Measurements from ENCODE around the gene NT5M.

The NT5M gene

DNA sequence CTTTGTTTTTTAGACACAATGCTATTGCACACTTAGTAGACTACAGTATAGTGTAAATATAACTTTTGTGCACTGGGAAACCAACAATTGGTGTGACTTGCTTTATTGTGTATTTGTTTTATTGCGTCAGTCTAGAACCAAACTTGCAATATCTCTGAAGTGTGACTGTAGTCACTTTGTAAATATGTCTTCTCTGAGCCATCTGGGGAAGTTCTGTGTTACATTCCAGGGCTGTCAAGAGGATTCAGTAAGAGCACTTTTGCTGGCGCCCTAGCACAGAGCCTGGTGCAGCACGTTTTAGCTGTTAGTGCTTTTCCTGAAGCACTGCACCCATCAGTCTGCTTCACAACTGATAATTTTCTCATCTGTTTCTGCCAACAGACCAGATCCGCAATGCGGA is 73.2 kb downstream of the NT5M start:
- Histone ChIP-seq H3K79me2 (ENCODE audit: control insufficient read depth, insufficient read depth, low read length, poor library complexity) (no peaks in the 10 kb centered on the region), H3K9ac (ENCODE audit: low read length) (no peak overlapping the region), H3K18ac (ENCODE audit: low read length) (no peak overlapping the region), H2AFZ (ENCODE audit: insufficient read depth, low read length, poor library complexity) (no peak overlapping the region), H3K4me2 (ENCODE audit: low read length) (no peak overlapping the region), H3K14ac (ENCODE audit: low read length) (no peak overlapping the region), H4K8ac (ENCODE audit: low read depth, low read length) (no peak overlapping the region), H2BK12ac (ENCODE audit: low read length) (no peak overlapping the region), H3K36me3 (ENCODE audit: control insufficient read depth in 1 of 2, insufficient read depth in 2 of 2, low read length in 2 of 2) (no peaks in the 10 kb centered on the region), H3K27ac (ENCODE audit: low read depth, low read length) (no peak overlapping the region), H3K79me1 (ENCODE audit: low read length) (no peaks in the 10 kb centered on the region), H3K9me3 (ENCODE audit: insufficient read depth, low read depth, low read length) (peaks cover 2% of the 10 kb centered on the region), H2BK5ac (ENCODE audit: low read depth, low read length, poor library complexity) (no peak overlapping the region), H2BK120ac (ENCODE audit: insufficient read depth, low read length, poor library complexity) (no peak overlapping the region), H3K27me3 (ENCODE audit: insufficient read depth, low read length) (no peaks in the 10 kb centered on the region), H3K4me3 (ENCODE audit: low read depth, low read length) (no peak overlapping the region), H4K91ac (ENCODE audit: low read depth, low read length) (no peak overlapping the region), H2AK5ac (ENCODE audit: low read length) (no peak overlapping the region), H3K4ac (ENCODE audit: low read depth, low read length) (no peak overlapping the region), H3K23ac (ENCODE audit: low read length) (no peak overlapping the region), H4K12ac (ENCODE audit: low read depth, low read length) (no peak overlapping the region), H3K4me1 (ENCODE audit: control insufficient read depth in 1 of 2, insufficient read depth in 2 of 2, low read length in 2 of 2) (peaks cover 7% of the 10 kb centered on the region in 2 experiments)
- DNase-seq, result peak; percentile 34 to 51
- WGBS (ENCODE audit: extremely low coverage, insufficient coverage, insufficient read length), result no CpG with 5 or more reads among the region's 5 CpGs

DNA sequence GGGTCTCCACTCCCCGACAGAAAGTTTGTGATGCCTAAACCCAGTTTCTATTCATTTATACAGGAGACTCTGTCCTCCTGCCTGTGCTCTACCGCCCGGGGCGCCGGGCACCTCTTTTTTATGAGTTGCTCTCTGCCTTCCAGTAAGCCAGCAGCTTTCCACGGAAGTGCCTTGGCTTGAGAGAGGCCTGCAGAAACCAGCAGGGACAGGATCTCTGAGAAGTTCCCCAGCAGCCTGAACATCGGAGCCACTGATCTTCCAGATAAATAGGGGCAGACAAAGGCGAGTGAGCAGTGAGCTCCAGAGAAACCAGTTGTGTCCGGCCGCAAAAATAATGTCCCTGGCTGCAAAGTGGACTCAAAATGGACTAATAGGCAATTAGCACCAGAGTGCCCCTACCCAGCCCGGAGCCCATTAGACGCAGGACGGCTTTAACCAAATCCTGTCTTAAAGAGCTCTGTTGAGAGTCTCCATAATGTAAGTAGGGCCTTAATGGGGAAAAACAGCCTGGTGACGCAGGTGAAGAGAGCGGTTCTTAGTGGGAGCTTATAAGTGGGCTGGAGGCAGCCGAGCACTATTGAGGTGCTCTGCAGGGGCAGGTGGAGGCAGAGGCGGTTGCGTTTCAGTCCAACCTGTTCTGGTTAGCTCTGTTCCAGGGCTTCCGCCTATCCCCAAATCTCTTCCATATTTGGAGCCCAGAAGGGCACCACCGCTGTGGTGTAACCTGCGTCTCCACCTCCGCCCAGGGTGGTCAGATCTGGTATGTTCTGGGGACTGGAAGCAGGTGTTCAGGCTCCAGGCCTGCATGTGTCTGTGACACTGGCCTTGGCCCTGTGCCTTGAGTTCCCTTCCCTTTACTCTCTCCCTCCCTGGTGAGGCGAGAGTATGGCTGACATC is 74.1 kb downstream of the NT5M start:
- Histone ChIP-seq H3K18ac (ENCODE audit: low read length) (no peak overlapping the region), H4K91ac (ENCODE audit: low read depth, low read length) (no peak overlapping the region), H3K27ac (ENCODE audit: low read depth, low read length) (no peak overlapping the region), H2AK5ac (ENCODE audit: low read length) (no peak overlapping the region), H3K4me1 (ENCODE audit: control insufficient read depth in 1 of 2, insufficient read depth in 2 of 2, low read length in 2 of 2) (peaks cover 7% of the 10 kb centered on the region in 2 experiments), H2BK120ac (ENCODE audit: insufficient read depth, low read length, poor library complexity) (no peak overlapping the region), H3K9ac (ENCODE audit: low read length) (no peak overlapping the region), H3K4me3 (ENCODE audit: low read depth, low read length) (no peak overlapping the region), H3K36me3 (ENCODE audit: control insufficient read depth in 1 of 2, insufficient read depth in 2 of 2, low read length in 2 of 2) (no peaks in the 10 kb centered on the region), H4K8ac (ENCODE audit: low read depth, low read length) (no peak overlapping the region), H3K14ac (ENCODE audit: low read length) (no peak overlapping the region), H3K79me1 (ENCODE audit: low read length) (no peaks in the 10 kb centered on the region), H3K4ac (ENCODE audit: low read depth, low read length) (no peak overlapping the region), H2BK5ac (ENCODE audit: low read depth, low read length, poor library complexity) (no peak overlapping the region), H4K12ac (ENCODE audit: low read depth, low read length) (no peak overlapping the region), H3K23ac (ENCODE audit: low read length) (no peak overlapping the region), H3K4me2 (ENCODE audit: low read length) (no peak overlapping the region), H3K27me3 (ENCODE audit: insufficient read depth, low read length) (no peaks in the 10 kb centered on the region), H3K9me3 (ENCODE audit: insufficient read depth, low read depth, low read length) (peaks cover 2% of the 10 kb centered on the region), H3K79me2 (ENCODE audit: control insufficient read depth, insufficient read depth, low read length, poor library complexity) (no peaks in the 10 kb centered on the region), H2AFZ (ENCODE audit: insufficient read depth, low read length, poor library complexity) (no peak overlapping the region), H2BK12ac (ENCODE audit: low read length) (no peak overlapping the region)
- no peak for DNase-seq
- no CpG with 5 or more reads among the region's 23 CpGs for WGBS (ENCODE audit: extremely low coverage, insufficient coverage, insufficient read length)

DNA sequence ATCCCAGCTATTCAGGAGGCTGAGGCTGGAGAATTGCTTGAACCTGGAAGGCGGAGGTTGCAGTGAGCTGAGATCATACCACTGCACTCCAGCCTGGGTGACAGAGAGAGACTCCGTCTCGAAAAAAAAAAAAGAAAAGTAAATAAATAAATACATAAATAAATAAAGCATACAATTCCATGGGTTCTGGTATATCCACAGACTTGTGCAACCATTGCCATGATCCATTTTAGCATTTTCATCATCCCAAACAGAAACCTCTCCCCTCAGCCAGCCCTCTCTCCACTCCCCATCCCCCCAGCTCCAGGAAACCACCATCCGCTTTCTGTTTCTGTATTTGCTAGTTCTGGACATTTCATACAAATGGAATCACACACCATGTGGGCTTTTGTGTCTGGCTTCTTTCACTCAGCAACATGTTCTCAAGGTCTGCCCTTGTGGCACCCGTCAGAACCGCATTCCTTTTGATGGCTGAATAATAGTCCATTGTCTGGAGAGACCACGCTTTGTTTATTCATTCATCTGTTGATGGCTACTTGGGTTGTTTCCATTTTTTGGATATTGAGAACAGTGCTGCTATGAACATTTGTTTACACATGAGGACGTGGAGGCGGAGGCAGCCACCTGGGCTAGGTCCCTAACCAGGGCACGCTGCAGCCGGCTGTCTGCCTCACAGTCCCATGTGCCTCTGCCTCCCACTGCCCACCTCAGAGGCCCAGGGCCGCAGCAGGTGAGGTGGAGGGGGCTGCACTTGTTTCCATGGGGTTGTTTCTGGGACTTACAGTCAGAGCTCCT is 76.2 kb downstream of the NT5M start:
- peak; percentile 17 to 25 for DNase-seq
- WGBS (ENCODE audit: extremely low coverage, insufficient coverage, insufficient read length), result no CpG with 5 or more reads among the region's 12 CpGs
- H3K27me3 ChIP-seq (ENCODE audit: insufficient read depth, low read length), result no peaks in the 10 kb centered on the region
- no peak overlapping the region for H2BK5ac ChIP-seq (ENCODE audit: low read depth, low read length, poor library complexity)
- no peak overlapping the region for H4K12ac ChIP-seq (ENCODE audit: low read depth, low read length)
- H3K14ac ChIP-seq (ENCODE audit: low read length), result no peak overlapping the region
- no peak overlapping the region for H3K9ac ChIP-seq (ENCODE audit: low read length)
- H3K18ac ChIP-seq (ENCODE audit: low read length), result no peak overlapping the region
- H3K9me3 ChIP-seq (ENCODE audit: insufficient read depth, low read depth, low read length), result peaks cover 2% of the 10 kb centered on the region
- no peak overlapping the region for H3K4ac ChIP-seq (ENCODE audit: low read depth, low read length)
- peaks cover 7% of the 10 kb centered on the region in 2 experiments for H3K4me1 ChIP-seq (ENCODE audit: control insufficient read depth in 1 of 2, insufficient read depth in 2 of 2, low read length in 2 of 2)
- no peak overlapping the region for H3K23ac ChIP-seq (ENCODE audit: low read length)
- H2AK5ac ChIP-seq (ENCODE audit: low read length), result no peak overlapping the region
- H3K4me3 ChIP-seq (ENCODE audit: low read depth, low read length), result no peak overlapping the region
- no peak overlapping the region for H2BK12ac ChIP-seq (ENCODE audit: low read length)
- H3K79me2 ChIP-seq (ENCODE audit: control insufficient read depth, insufficient read depth, low read length, poor library complexity), result no peaks in the 10 kb centered on the region
- no peak overlapping the region for H3K4me2 ChIP-seq (ENCODE audit: low read length)
- H3K27ac ChIP-seq (ENCODE audit: low read depth, low read length), result no peak overlapping the region
- no peaks in the 10 kb centered on the region for H3K79me1 ChIP-seq (ENCODE audit: low read length)
- H4K91ac ChIP-seq (ENCODE audit: low read depth, low read length), result no peak overlapping the region
- H2AFZ ChIP-seq (ENCODE audit: insufficient read depth, low read length, poor library complexity), result no peak overlapping the region
- H2BK120ac ChIP-seq (ENCODE audit: insufficient read depth, low read length, poor library complexity), result no peak overlapping the region
- no peaks in the 10 kb centered on the region for H3K36me3 ChIP-seq (ENCODE audit: control insufficient read depth in 1 of 2, insufficient read depth in 2 of 2, low read length in 2 of 2)
- no peak overlapping the region for H4K8ac ChIP-seq (ENCODE audit: low read depth, low read length)

DNA sequence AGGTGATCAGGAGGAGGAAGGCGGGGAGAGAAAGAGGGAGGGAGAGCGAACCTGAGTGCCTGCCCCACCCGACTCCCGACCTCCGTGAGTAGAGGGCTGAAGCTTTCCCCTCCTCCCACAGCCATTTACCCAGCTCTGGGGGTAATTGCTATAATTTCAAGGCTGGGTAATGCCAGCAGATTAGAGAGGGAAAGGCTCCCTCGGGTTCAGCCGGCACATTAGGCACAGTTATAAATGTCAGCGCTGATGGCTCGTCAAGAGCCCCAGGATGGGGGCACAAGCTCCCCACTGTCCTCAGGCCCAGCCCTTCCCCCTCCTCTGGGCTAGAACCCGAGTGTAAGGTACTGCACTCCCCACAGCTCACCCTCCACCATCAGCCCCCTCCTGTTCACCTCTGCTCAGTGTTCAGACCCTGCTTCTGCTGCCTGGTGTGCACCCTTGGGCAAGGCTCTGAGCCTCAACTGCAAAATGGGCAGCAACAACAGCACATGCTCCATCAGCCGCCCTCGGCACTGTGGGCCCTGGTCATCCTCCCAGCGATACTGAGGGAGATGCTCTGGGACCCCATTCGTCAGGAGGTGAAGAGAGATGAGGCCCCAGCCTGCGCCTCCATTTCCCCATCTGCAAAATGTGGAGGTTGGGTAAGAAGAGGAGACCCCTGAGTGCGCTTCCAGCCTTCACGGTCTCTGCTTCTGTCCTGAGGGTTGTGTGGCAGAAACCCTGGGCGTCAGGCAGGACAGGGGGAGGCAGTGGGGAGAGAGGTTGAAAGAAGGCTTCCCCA is 77.2 kb downstream of the NT5M start:
- Histone ChIP-seq H3K4me2 (ENCODE audit: low read length) (no peak overlapping the region), H4K91ac (ENCODE audit: low read depth, low read length) (no peak overlapping the region), H3K4ac (ENCODE audit: low read depth, low read length) (no peak overlapping the region), H3K36me3 (ENCODE audit: control insufficient read depth in 1 of 2, insufficient read depth in 2 of 2, low read length in 2 of 2) (no peaks in the 10 kb centered on the region), H2BK12ac (ENCODE audit: low read length) (no peak overlapping the region), H3K4me1 (ENCODE audit: control insufficient read depth in 1 of 2, insufficient read depth in 2 of 2, low read length in 2 of 2) (peaks cover 7% of the 10 kb centered on the region in 2 experiments), H3K9ac (ENCODE audit: low read length) (no peak overlapping the region), H4K12ac (ENCODE audit: low read depth, low read length) (no peak overlapping the region), H2BK5ac (ENCODE audit: low read depth, low read length, poor library complexity) (no peak overlapping the region), H3K9me3 (ENCODE audit: insufficient read depth, low read depth, low read length) (peaks cover 2% of the 10 kb centered on the region), H3K4me3 (ENCODE audit: low read depth, low read length) (no peak overlapping the region), H4K8ac (ENCODE audit: low read depth, low read length) (no peak overlapping the region), H2AFZ (ENCODE audit: insufficient read depth, low read length, poor library complexity) (no peak overlapping the region), H2AK5ac (ENCODE audit: low read length) (no peak overlapping the region), H3K23ac (ENCODE audit: low read length) (no peak overlapping the region), H3K79me2 (ENCODE audit: control insufficient read depth, insufficient read depth, low read length, poor library complexity) (no peaks in the 10 kb centered on the region), H3K14ac (ENCODE audit: low read length) (no peak overlapping the region), H3K79me1 (ENCODE audit: low read length) (no peaks in the 10 kb centered on the region), H3K27me3 (ENCODE audit: insufficient read depth, low read length) (no peaks in the 10 kb centered on the region), H3K27ac (ENCODE audit: low read depth, low read length) (no peak overlapping the region), H2BK120ac (ENCODE audit: insufficient read depth, low read length, poor library complexity) (no peak overlapping the region), H3K18ac (ENCODE audit: low read length) (no peak overlapping the region)
- no CpG with 5 or more reads among the region's 18 CpGs for WGBS (ENCODE audit: extremely low coverage, insufficient coverage, insufficient read length)
- DNase-seq, result no peak
